ENCODE results near the gene STX18. TPM values are rescaled to one million over a fixed set of nuclear protein-coding genes. Genes with fewer than 3 reads are reported as not detected.

STX18 gene
- total RNA-seq, 1 experiment from 2014 or later, result 20.9 TPM

GRCh38 chr4:4590546-4590945, 48.7 kb upstream of the STX18 start:
- WGBS (ENCODE audit: extremely low coverage, insufficient read length, low lambda C conversion rate), result no CpG with 5 or more reads among the region's 7 CpGs
- H2BK120ac ChIP-seq (ENCODE audit: low read depth, low read length, poor library complexity, severe bottlenecking), result no peak overlapping the region
- no peak overlapping the region for H3K56ac ChIP-seq (ENCODE audit: insufficient read length, low read depth, low read length)
- H3T11ph ChIP-seq (ENCODE audit: low read length), result no peak overlapping the region
- TF ChIP-seq CTCF (conservative IDR thresholded peaks at IDR 0.05), result no peak
- no peak overlapping the region for H3K4me3 Mint-ChIP-seq
- no peak overlapping the region for H3K4me2 ChIP-seq (ENCODE audit: insufficient read depth, insufficient read length, low read length)
- H3K27ac ChIP-seq (ENCODE audit: insufficient read length, low read depth, low read length), result no peak overlapping the region
- no peak overlapping the region for H2BK15ac ChIP-seq (ENCODE audit: low read depth, low read length)
- H4K5ac ChIP-seq (ENCODE audit: insufficient read length, low read depth, low read length), result no peak overlapping the region
- no peak overlapping the region; the same call in 1 of the 2 replicates for H3K14ac ChIP-seq (ENCODE audit: insufficient read depth, low read length)
- no peaks in the 10 kb centered on the region for H3K23me2 ChIP-seq (ENCODE audit: insufficient read length, low read depth, low read length, poor library complexity, severe bottlenecking)
- H4K91ac ChIP-seq (ENCODE audit: insufficient read length, low read depth, low read length), result no peak overlapping the region
- no peak overlapping the region for H2BK5ac ChIP-seq (ENCODE audit: insufficient read length, low read length)
- H3K27ac Mint-ChIP-seq, result no peak overlapping the region; a peak in 1 of 7 replicates
- no peak for DNase-seq
- H3K4me1 ChIP-seq (ENCODE audit: insufficient read depth, low read length), result no peaks in the 10 kb centered on the region
- H4K8ac ChIP-seq (replicated peaks; ENCODE audit: insufficient read length, low read depth, low read length), result no peak overlapping the region
- no peak overlapping the region for H2AFZ ChIP-seq (ENCODE audit: low read length)
- no peak overlapping the region for H3K23ac ChIP-seq (ENCODE audit: insufficient read length, low read depth, low read length)
- peaks cover 10% of the 10 kb centered on the region for H3K9me3 ChIP-seq (ENCODE audit: control insufficient read depth, low read depth, low read length)
- no peaks in the 10 kb centered on the region for H4K20me1 ChIP-seq (ENCODE audit: control insufficient read depth, insufficient read depth, insufficient read length)
- H3K18ac ChIP-seq (ENCODE audit: insufficient read length, low read depth, low read length), result no peak overlapping the region
- H3K9me3 Mint-ChIP-seq, result peaks cover 24 to 31% of the 10 kb centered on the region in 2 experiments
- no peaks in the 10 kb centered on the region for H3K27me3 ChIP-seq (ENCODE audit: insufficient read depth, low read length)
- no peak overlapping the region for H2AK5ac ChIP-seq (ENCODE audit: insufficient read length, low read length)
- H3K4ac ChIP-seq (ENCODE audit: low read depth, low read length), result no peak overlapping the region
- H2BK20ac ChIP-seq (ENCODE audit: low read depth, low read length, poor library complexity, severe bottlenecking), result no peak overlapping the region
- peaks cover 13% of the 10 kb centered on the region in 2 experiments for H3K4me1 Mint-ChIP-seq
- no peak overlapping the region for H2BK12ac ChIP-seq (ENCODE audit: insufficient read length, low read depth, low read length)
- no peaks in the 10 kb centered on the region for H3K79me2 ChIP-seq (ENCODE audit: insufficient read depth, low read length)
- peaks cover 11% of the 10 kb centered on the region for H3K27me3 Mint-ChIP-seq (ENCODE audit: low read depth)
- H3K36me3 Mint-ChIP-seq (ENCODE audit: insufficient read depth in 1 of 3, low read depth in 3 of 3), result peaks cover 18 to 33% (median 31%) of the 10 kb centered on the region in 3 experiments
- H3K79me1 ChIP-seq (ENCODE audit: insufficient read depth, low read depth, low read length, poor library complexity, severe bottlenecking), result no peaks in the 10 kb centered on the region
- H3K9ac ChIP-seq (ENCODE audit: extremely low read depth, insufficient read length, low read length), result no peak overlapping the region
